NCI-H2081 (cell line): Measurements from ENCODE around the gene CUTC.

ENCODE experiments used
- DNase-seq, 2 experiments: peaks; one replicate each; lab custom pipeline; 2025; lab: John Stamatoyannopoulos, UW

CUTC gene

GRCh38 chr10:99784016-99784726, 52.1 kb downstream of the CUTC start:
- no peak for DNase-seq

- DNase-seq: no peak
These were observed 52.9 kb downstream of the CUTC start for GRCh38 chr10:99784727-99785441.

GRCh38 chr10:99785646-99786045, 53.6 kb downstream of the CUTC start:
- DNase-seq: no peak

- DNase-seq: no peak
These were observed 55.3 kb downstream of the CUTC start for GRCh38 chr10:99787311-99787710.

- no peak for DNase-seq
These were observed 55.9 kb downstream of the CUTC start for GRCh38 chr10:99787782-99788445.

GRCh38 chr10:99788598-99789256, 56.7 kb downstream of the CUTC start:
- no peak for DNase-seq

GRCh38 chr10:99791831-99792230, 59.8 kb downstream of the CUTC start:
- DNase-seq: no peak

- no peak for DNase-seq
These were observed 61.8 kb downstream of the CUTC start for GRCh38 chr10:99793819-99794218.

GRCh38 chr10:99796928-99797327, 64.9 kb downstream of the CUTC start:
- no peak for DNase-seq

GRCh38 chr10:99798031-99798430, 66.0 kb downstream of the CUTC start:
- no peak for DNase-seq

- DNase-seq: no peak
These were observed 66.9 kb downstream of the CUTC start for GRCh38 chr10:99798920-99799319.

- no peak for DNase-seq
These were observed 67.6 kb downstream of the CUTC start for GRCh38 chr10:99799613-99800012.

- no peak for DNase-seq
These were observed 72.4 kb downstream of the CUTC start for GRCh38 chr10:99804471-99804870.

- no peak for DNase-seq
These were observed 73.2 kb downstream of the CUTC start for GRCh38 chr10:99805190-99805589.
